Measurements from ENCODE around the gene SUCO.
"Not testable (repeated sequence)": the region's sequence is repeated elsewhere in the genome, so short reads cannot be mapped to it uniquely, and the experiment has no call there.

Gene SUCO

GRCh38 chr1:172567720-172568119 lies 34.8 kb downstream of the SUCO start:
- DNase-seq: no peak

- no peak for DNase-seq
Measured at GRCh38 chr1:172574080-172574479, 41.1 kb downstream of the SUCO start.

- DNase-seq: no peak
Measured at GRCh38 chr1:172578586-172578985, 45.6 kb downstream of the SUCO start.

GRCh38 chr1:172581273-172581672 lies 48.3 kb downstream of the SUCO start:
- DNase-seq: no peak

- DNase-seq: no peak
Measured at GRCh38 chr1:172581779-172582178, 48.8 kb downstream of the SUCO start.

GRCh38 chr1:172582889-172583288 lies 49.9 kb downstream of the SUCO start:
- DNase-seq: no peak

- DNase-seq: no peak
Measured at GRCh38 chr1:172585348-172585747, 52.4 kb downstream of the SUCO start.

GRCh38 chr1:172585861-172586260 lies 52.9 kb downstream of the SUCO start:
- DNase-seq: no peak

GRCh38 chr1:172588296-172589291 lies 55.6 kb downstream of the SUCO start:
- DNase-seq: no peak

GRCh38 chr1:172589553-172589952 lies 56.6 kb downstream of the SUCO start:
- DNase-seq: no peak

- DNase-seq: not testable (repeated sequence)
Measured at GRCh38 chr1:172591429-172591828, 58.5 kb downstream of the SUCO start.

- DNase-seq: not testable (repeated sequence)
Measured at GRCh38 chr1:172595066-172595465, 62.1 kb downstream of the SUCO start.

GRCh38 chr1:172596782-172597181 lies 63.8 kb downstream of the SUCO start:
- not testable (repeated sequence) for DNase-seq

- no peak for DNase-seq
Measured at GRCh38 chr1:172599912-172600311, 67.0 kb downstream of the SUCO start.

GRCh38 chr1:172600615-172601014 lies 67.7 kb downstream of the SUCO start:
- no peak for DNase-seq

GRCh38 chr1:172601046-172601630 lies 68.2 kb downstream of the SUCO start:
- peak in 2 of 3 experiments; percentile 25 to 73 for DNase-seq

GRCh38 chr1:172602706-172603105 lies 69.8 kb downstream of the SUCO start:
- peak in 2 of 3 experiments; percentile 78 to 94 for DNase-seq

GRCh38 chr1:172603816-172604215 lies 70.9 kb downstream of the SUCO start:
- no peak for DNase-seq

GRCh38 chr1:172605641-172606040 lies 72.7 kb downstream of the SUCO start:
- no peak for DNase-seq

GRCh38 chr1:172607145-172607544 lies 74.2 kb downstream of the SUCO start:
- DNase-seq: no peak

- no peak for DNase-seq
Measured at GRCh38 chr1:172608098-172608601, 75.2 kb downstream of the SUCO start.

- DNase-seq: no peak
Measured at GRCh38 chr1:172609528-172609927, 76.6 kb downstream of the SUCO start.

- DNase-seq: no peak
Measured at GRCh38 chr1:172612478-172612877, 79.5 kb downstream of the SUCO start.

- DNase-seq: no peak
Measured at GRCh38 chr1:172613294-172613693, 80.3 kb downstream of the SUCO start.
